Endothelial cell of umbilical vein (primary cell): ENCODE measurements around the gene MINAR2. TPM values are rescaled to one million over a fixed set of nuclear protein-coding genes. Genes with fewer than 3 reads are reported as not detected.

Experiments
- BruUV-seq: library from RNA; stranded (reverse); fragments of 400-500 nt; replicated peaks from 2 replicates; lab custom pipeline; 2021; lab: Mats Ljungman, UMichigan
- CTCF ChIA-PET: fragments of 300-600, 350-600 bp; sonication (Branson Sonifier 250); formaldehyde crosslinking; loops from one replicate; lab custom pipeline; 2021; ENCODE audit warnings: antibody characterized with exemption, inconsistent platforms; lab: Charles Lee
- POLR2A ChIA-PET: fragments of 300-600, 350-600 bp; sonication (Branson Sonifier 250); formaldehyde crosslinking; loops from one replicate; lab custom pipeline; 2021; ENCODE audit warnings: antibody characterized with exemption, inconsistent platforms; lab: Charles Lee
- DNase-seq: peaks from one replicate; pipeline ENCODE4 v3.0.0-alpha.2; 2011; ENCODE audit warnings: low read depth, low spot score
- FAIRE-seq: peaks from 2 replicates; lab custom pipeline; 2011; peaks lifted over from hg19 to GRCh38; lab: Jason Lieb, UNC
- H2AFZ ChIP-seq: 2 replicates; pipeline ENCODE4 v1.6.0; 2012; ENCODE audit warnings: low read depth, low read length, control low read depth, inconsistent platforms
- H3K27ac ChIP-seq: 2 replicates; pipeline ENCODE4 v1.5.1; 2011; ENCODE audit warnings: low read depth, mild to moderate bottlenecking, control low read depth, low read length, moderate library complexity; ENCODE audit not compliant: insufficient read depth
- H3K27me3 ChIP-seq, 2 experiments: 2 replicates each; pipeline versions ENCODE4 v1.6.0 to v1.6.1; 2011; ENCODE audit warnings: low read length in 2 of 2, mixed read lengths in 1 of 2; ENCODE audit not compliant: control insufficient read depth in 2 of 2, insufficient read depth in 2 of 2
- H3K36me3 ChIP-seq, 2 experiments: 2 replicates in 1 of 2; 3 replicates in 1 of 2; pipeline ENCODE4 v1.5.1; 2011; ENCODE audit warnings: low read length in 2 of 2, mild to moderate bottlenecking in 1 of 2, moderate library complexity in 1 of 2; ENCODE audit not compliant: control insufficient read depth in 2 of 2, insufficient read depth in 2 of 2; ENCODE audit errors: extremely low read depth in 1 of 2
- H3K4me1 ChIP-seq: 3 replicates; pipeline ENCODE4 v1.5.1; 2011; ENCODE audit warnings: mild to moderate bottlenecking, low read length; ENCODE audit not compliant: control insufficient read depth, insufficient read depth; ENCODE audit errors: extremely low read depth
- H3K4me2 ChIP-seq: 2 replicates; pipeline ENCODE4 v1.6.1; 2011; ENCODE audit warnings: low read length, control low read depth, mixed read lengths; ENCODE audit not compliant: insufficient read depth
- H3K4me3 ChIP-seq, 3 experiments: fragments of 200-600 bp in 1 of 3; sonication (generic), shearing (Covaris generic) in 1 of 3; replicated peaks in 1 of 3; 2 replicates each; pipeline ENCODE4 v1.5.1; 2011 to 2016; ENCODE audit warnings: control low read depth in 3 of 3, low read length in 3 of 3, mild to moderate bottlenecking in 2 of 3, inconsistent platforms in 1 of 3, low read depth in 1 of 3, moderate library complexity in 1 of 3; ENCODE audit not compliant: insufficient read depth in 1 of 3
- H3K79me2 ChIP-seq: 2 replicates; pipeline ENCODE4 v1.6.0; 2012; ENCODE audit warnings: low read length, inconsistent platforms; ENCODE audit not compliant: control insufficient read depth, insufficient read depth
- H3K9ac ChIP-seq: replicated peaks from 2 replicates; pipeline ENCODE3; 2011; ENCODE audit warnings: low read length, control low read depth; ENCODE audit not compliant: insufficient read depth; ENCODE audit errors: extremely low read depth
- H3K9me1 ChIP-seq: replicated peaks from 3 replicates; pipeline ENCODE4 v1.6.0; 2011; ENCODE audit warnings: mild to moderate bottlenecking, low read length; ENCODE audit not compliant: control insufficient read depth, insufficient read depth; ENCODE audit errors: extremely low read depth
- H3K9me3 ChIP-seq: replicated peaks from 2 replicates; pipeline ENCODE4 v1.5.1; 2012; ENCODE audit warnings: low read length, inconsistent platforms; ENCODE audit not compliant: control insufficient read depth, insufficient read depth
- H4K20me1 ChIP-seq: replicated peaks from 2 replicates; pipeline ENCODE3; 2011; ENCODE audit warnings: mild to moderate bottlenecking, low read length; ENCODE audit not compliant: control insufficient read depth, insufficient read depth; ENCODE audit errors: extremely low read depth
- CTCF ChIP-seq, 2 donors: IDR thresholded peaks; 1 replicate in 1 of 2; 2 replicates in 1 of 2; pipeline ENCODE4 v1.5.1; 2011; ENCODE audit warnings: low read length in 2 of 2, mild to moderate bottlenecking in 2 of 2, moderate library complexity in 2 of 2, control low read depth in 1 of 2, inconsistent platforms in 1 of 2, low read depth in 1 of 2; ENCODE audit not compliant: insufficient read depth in 1 of 2; ENCODE audit errors: extremely low read depth in 1 of 2
- EZH2 ChIP-seq: IDR thresholded peaks from 2 replicates; pipeline ENCODE4 v1.6.1; 2012; ENCODE audit warnings: borderline replicate concordance, low read depth, mild to moderate bottlenecking, moderate library complexity, low read length, inconsistent platforms; ENCODE audit not compliant: severe bottlenecking
- FOS ChIP-seq: IDR thresholded peaks from 2 replicates; pipeline ENCODE4 v1.6.1; 2011; ENCODE audit warnings: mild to moderate bottlenecking, low read length, moderate library complexity, borderline replicate concordance; ENCODE audit not compliant: insufficient read depth
- GATA2 ChIP-seq: IDR thresholded peaks from 2 replicates; pipeline ENCODE4 v1.7.0; 2011; ENCODE audit warnings: low read depth, mild to moderate bottlenecking, moderate library complexity, mixed read lengths, low read length; ENCODE audit not compliant: insufficient read length, insufficient read depth
- JUN ChIP-seq: IDR thresholded peaks from 2 replicates; pipeline ENCODE4 v1.6.1; 2011; ENCODE audit warnings: borderline replicate concordance, low read depth; ENCODE audit not compliant: insufficient read length, insufficient read depth
- MAX ChIP-seq: IDR thresholded peaks from 2 replicates; pipeline ENCODE4 v1.6.1; 2011; ENCODE audit not compliant: insufficient read depth, insufficient read length
- MYC ChIP-seq: IDR thresholded peaks from one replicate; pipeline ENCODE4 v1.6.1; 2011; ENCODE audit warnings: mild to moderate bottlenecking, low read depth, low read length
- POLR2A ChIP-seq: IDR thresholded peaks from 2 replicates; pipeline ENCODE4 v1.6.1; 2012; ENCODE audit warnings: low read depth, mild to moderate bottlenecking, control low read depth, low read length
- POLR2AphosphoS5 ChIP-seq: IDR thresholded peaks from 2 replicates; pipeline ENCODE4 v1.6.1; 2012; ENCODE audit warnings: low read depth, mild to moderate bottlenecking, control low read depth, low read length, moderate library complexity; ENCODE audit not compliant: insufficient read depth
- dilution Hi-C: fragments of 300-500 bp; cut with MboI; formaldehyde crosslinking; loops from one replicate; pipeline ENCODE4 v1.15.0; 2019; ENCODE audit warnings: low sequenced_read_pairs; ENCODE audit not compliant: extremely low pct_ligation_motif_present
- intact Hi-C: fragments of 100-400 bp; cut with micrococcal nuclease; formaldehyde crosslinking; loops from one replicate; pipeline ENCODE4 v1.10.0; 2022
- polyA plus RNA-seq, 4 experiments: library from polyadenylated mRNA; depleted of rRNA in 3 of 4; stranded (reverse) in 3 of 4; unstranded in 1 of 4; fragments of >200 nt; gene quantifications; 2 replicates each; pipeline versions ENCODE4 v1.2.1 to v1.2.3, GENCODE V29; 2011 to 2012; ENCODE audit warnings: missing spikeins in 1 of 4
- total RNA-seq: library from RNA; stranded (reverse); gene quantifications from 2 replicates; pipeline ENCODE4 v1.2.3, GENCODE V29; 2021

The MINAR2 gene
- total and polyA plus RNA-seq, 2 donors (not counting 3 experiments of a cell fraction or from before 2014, with no cell fraction given): not detected

GRCh38 chr5:129724647-129725046 lies 23.2 kb upstream of the MINAR2 start:
- Histone ChIP-seq H3K27ac (no peak overlapping the region), H3K9me1 (no peaks in the 10 kb centered on the region), H3K9me3 (no peaks in the 10 kb centered on the region), H2AFZ (no peak overlapping the region), H3K79me2 (no peaks in the 10 kb centered on the region), H3K27me3 (peaks cover 0 to 2% of the 10 kb centered on the region in 2 experiments), H3K36me3 (no peaks in the 10 kb centered on the region), H3K4me3 (no peak overlapping the region), H3K9ac (no peak overlapping the region), H4K20me1 (no peaks in the 10 kb centered on the region), H3K4me1 (no peaks in the 10 kb centered on the region), H3K4me2 (no peak overlapping the region)
- dilution Hi-C loops (no loop called here), intact Hi-C loops (no loop called here)
- no TSS peak for BruUV-seq
- ChIA-PET POLR2A (no interaction called here), CTCF (no interaction called here)
- FAIRE-seq: no peak
- no peak for DNase-seq
- TF ChIP-seq FOS (no peak), MAX (no peak), MYC (no peak), CTCF (IDR thresholded peaks at IDR 0.05; ENCODE audit: extremely low read depth in 1 of 2, insufficient read depth in 1 of 2, low read depth in 1 of 2, low read length in 2 of 2) (no peak), EZH2 (no peak)

GRCh38 chr5:129739773-129740172 lies 8.1 kb upstream of the MINAR2 start:
- no peak for DNase-seq
- Histone ChIP-seq H3K36me3 (no peaks in the 10 kb centered on the region), H3K9ac (no peak overlapping the region), H3K9me1 (no peaks in the 10 kb centered on the region), H3K4me2 (no peak overlapping the region), H4K20me1 (no peaks in the 10 kb centered on the region), H2AFZ (no peak overlapping the region), H3K27me3 (no peaks in the 10 kb centered on the region), H3K4me1 (no peaks in the 10 kb centered on the region), H3K27ac (no peak overlapping the region), H3K79me2 (no peaks in the 10 kb centered on the region), H3K4me3 (no peak overlapping the region), H3K9me3 (no peaks in the 10 kb centered on the region)
- TF ChIP-seq MAX (no peak), FOS (no peak), JUN (no peak), CTCF (IDR thresholded peaks at IDR 0.05; ENCODE audit: extremely low read depth in 1 of 2, insufficient read depth in 1 of 2, low read depth in 1 of 2, low read length in 2 of 2) (no peak), EZH2 (no peak), POLR2A (no peak), MYC (no peak), POLR2AphosphoS5 (no peak), GATA2 (no peak)
- BruUV-seq: no TSS peak
- intact Hi-C loops (no loop called here), dilution Hi-C loops (no loop called here)
- FAIRE-seq: no peak
- POLR2A ChIA-PET: no interaction called here
- CTCF ChIA-PET: interaction anchor here (0.8 kb wide), 1 partner anchor 31 kb away, joined by 3 read pairs; no protein-coding TSS in a partner anchor
